Stimulated activated CD4-positive, alpha-beta T cell treated with anti-CD3 and anti-CD28 coated beads, Interleukin-1b, Interleukin-23, amount 100 ng/mL, for 24 hours (primary cell): ENCODE results near the gene TEX53.

ENCODE experiments used
- DNase-seq, 4 experiments: peaks; one replicate each; pipeline ENCODE4 v3.0.0-alpha.2; 2020; ENCODE audit warnings: low read depth in 4 of 4, low spot score in 1 of 4

TEX53 gene

DNA sequence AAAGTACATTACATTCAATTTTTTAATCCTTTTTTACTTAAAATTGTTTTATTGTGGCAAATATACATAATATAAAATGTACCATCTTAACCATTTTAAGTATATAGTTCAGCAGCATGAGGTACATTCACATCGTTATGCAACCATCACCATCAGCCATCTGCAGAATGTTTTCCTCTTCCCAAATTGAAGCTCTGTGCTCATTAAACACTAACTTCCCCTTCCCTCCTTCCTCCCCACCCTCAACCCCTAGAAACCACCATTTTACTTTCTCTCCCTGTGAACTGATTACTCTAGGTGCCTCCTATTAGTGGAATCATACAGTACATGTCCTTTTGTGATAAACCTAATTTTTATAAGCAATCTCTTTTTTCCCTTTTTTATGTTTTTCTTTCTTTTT, 15.6 kb downstream of the TEX53 start:
- no peak for DNase-seq

DNA sequence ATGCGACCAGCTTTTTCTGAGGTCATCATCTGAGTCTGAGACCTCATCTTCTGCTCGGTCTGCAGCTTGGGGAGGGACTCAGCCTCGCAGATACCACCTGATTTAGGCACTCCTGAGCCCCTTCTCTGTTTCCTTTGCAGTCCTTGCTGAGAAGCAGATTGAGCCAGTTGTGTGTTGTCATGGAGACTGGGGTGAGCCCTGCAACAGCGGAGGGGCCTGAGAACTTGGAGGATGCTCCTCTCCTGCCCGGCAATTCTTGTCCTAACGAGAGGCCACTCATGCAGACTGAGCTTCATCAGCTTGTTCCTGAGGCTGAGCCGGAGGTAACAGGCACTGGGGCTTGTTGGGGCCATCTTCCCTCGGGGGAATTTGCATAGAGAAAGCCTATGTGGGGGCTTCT, 19.2 kb downstream of the TEX53 start:
- no peak for DNase-seq

DNA sequence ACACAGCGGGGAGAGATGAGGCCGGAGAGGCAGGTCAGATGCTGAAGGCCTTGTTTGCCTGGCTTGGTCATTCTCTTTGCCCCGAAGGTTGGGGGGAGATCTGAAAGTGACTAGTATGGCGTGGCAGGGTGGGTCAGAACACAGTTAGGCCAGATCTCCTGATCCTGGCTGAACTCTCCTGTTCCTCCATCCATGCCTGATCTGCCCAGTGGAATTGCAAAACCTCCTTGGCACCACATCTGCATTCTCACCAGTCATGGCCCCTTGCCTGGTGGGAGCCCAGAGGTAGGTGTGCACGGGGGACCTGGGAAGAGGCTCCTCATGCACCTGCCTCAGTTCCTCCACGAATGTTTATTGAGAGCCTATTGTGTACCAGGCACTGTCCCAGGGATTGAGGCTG, 23.2 kb downstream of the TEX53 start:
- no peak for DNase-seq

DNA sequence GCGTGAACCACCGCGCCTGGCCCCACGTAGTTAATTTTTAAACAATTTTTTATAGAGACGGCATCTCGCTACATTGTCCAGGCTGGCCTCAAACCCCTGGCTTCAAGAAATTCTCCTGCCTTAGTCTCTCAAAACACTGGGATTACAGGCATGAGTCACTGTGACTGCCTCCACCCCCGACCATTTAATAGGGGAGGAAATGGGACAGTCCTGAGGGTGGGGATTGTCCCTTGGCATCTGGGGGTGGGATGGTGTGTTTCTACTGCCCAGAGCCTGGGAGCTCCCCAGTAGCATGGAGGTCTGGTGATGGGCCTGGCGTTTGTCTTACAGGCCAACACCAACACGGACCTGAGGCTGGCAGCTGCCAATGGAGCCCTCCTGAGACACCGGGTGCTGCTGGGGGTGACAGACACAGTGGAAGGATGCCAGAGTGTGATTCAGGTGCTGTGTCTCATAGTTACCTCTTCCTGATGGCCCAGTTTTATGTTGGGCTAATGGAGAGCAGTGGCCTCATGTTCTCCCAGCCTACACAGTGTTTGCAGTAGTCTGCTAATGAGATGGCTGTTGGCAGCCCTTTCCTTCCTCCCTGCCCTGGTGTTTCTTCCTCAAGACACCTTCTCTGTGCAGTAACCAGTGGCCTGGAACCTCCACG, 24.0 kb downstream of the TEX53 start:
- DNase-seq = no peak

- DNase-seq = no peak
Measured at GRCh38 chr9:114631166-114631565, 26.4 kb downstream of the TEX53 start.

DNA sequence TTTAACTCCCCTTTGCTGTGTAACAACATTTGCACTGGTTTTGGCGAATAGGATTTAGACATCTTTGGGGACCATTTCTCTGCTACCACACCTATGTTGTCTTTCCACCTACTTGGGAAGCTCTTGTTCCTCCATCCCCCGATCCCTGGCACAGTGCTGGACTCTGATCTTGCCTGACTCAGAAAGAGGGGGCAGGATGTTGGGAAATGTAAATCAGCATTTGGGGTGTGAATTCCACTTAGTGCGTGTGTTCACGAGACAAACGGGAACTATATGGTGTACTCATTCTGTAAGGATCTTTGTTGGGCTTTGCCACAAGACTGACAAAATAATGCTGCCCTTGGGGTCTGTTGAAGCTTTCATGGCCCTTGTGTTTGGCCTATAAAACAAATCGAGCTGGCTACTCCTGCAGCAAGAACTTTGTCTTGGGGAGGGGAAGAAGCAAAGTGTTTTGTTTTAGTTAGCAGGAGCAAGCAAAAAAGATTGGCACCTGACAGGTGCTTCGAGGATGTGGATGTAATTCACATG, 28.0 kb downstream of the TEX53 start:
- no peak for DNase-seq

DNA sequence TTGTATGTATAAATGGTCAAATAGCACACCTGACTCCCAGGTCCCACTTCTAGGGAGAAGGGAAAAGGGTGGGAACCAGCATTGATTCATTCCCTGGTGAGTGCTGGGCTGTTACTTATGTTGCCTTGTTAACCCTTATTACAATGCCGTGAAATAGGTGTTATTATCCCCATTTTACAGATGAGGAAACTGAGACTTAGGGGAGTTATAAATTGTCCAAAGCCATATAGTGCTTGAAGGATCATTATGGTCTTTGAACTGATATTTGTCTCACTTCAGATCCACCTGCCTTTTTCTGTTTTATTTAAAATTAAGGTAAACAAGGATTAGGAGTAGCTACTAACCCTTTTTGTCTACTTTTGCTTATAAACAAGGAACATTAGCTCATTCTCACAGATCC, 30.1 kb downstream of the TEX53 start:
- no peak for DNase-seq

GRCh38 chr9:114626415-114627020, 31.1 kb downstream of the TEX53 start:
- DNase-seq = no peak

DNA sequence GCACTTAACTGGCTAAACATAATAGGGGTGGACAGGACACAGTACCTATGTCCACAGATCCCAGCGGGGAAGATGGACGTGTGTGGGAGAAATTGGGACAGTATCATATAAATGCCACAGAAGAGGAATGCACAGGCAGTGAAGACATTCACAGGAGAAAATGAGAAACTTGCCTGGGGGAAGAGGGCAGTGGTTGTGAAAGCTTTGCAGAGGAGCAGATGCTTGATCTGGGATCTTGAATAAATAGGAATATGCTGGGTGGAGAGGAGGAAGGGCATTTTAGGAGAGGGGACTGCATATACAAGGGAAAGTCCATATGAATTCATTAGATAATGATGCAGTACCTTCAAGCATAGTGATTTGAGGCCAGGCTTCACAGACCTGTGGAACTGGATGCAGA, 32.9 kb downstream of the TEX53 start:
- no peak for DNase-seq

DNA sequence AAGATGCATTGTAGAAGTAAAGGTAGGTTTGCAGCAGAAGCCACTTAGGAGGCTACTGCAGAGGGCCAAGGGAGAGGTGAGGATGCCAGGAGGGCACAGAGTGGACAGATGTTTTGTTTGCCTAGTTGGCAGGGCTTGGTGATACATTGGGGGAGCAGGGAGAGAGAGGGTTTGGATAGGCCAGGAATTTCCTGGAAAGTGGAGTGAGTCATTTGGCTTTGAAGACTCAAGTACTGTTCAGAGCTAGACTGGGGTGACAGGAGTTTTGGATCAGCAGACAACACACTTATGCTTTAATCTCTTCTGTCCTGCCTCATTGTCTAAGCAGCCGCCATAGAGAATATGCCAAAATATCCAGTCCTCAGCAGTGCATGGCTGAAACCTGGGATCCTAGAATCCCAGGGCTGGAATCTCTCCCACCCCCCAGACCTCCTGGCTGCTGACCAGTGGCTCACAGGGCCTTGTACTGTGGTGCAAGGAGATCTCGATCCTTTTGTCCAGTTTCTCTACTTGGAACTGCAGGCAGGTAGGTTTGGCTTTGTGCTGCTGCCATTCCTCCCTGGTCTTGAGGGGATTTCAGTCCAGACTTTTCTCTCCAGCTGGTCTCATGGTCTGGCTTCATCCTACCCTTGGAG, 35.5 kb downstream of the TEX53 start:
- DNase-seq = no peak

DNA sequence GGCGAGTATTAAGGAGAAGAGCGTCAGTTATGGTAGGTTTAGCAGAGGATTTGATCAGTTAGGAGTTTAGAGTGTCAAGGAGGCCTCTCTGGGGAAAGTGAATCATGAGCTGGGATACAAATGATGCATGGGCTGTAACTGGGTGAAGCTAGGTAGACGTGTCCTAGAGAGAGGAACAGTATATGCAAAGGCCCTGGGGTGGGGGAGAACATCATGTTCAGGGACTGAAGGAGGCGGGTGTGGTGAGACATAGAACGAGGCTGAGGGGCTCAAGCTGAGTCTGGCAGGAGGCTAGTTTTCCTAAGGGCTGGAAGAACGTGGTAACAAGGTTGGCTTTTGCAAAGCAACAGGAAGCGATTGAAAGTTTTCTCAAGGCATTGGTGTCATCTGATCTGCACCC, 36.0 kb downstream of the TEX53 start:
- no peak for DNase-seq

GRCh38 chr9:114619191-114619761, 38.3 kb downstream of the TEX53 start:
- no peak for DNase-seq

GRCh38 chr9:114616684-114617520, 40.7 kb downstream of the TEX53 start:
- no peak for DNase-seq

DNA sequence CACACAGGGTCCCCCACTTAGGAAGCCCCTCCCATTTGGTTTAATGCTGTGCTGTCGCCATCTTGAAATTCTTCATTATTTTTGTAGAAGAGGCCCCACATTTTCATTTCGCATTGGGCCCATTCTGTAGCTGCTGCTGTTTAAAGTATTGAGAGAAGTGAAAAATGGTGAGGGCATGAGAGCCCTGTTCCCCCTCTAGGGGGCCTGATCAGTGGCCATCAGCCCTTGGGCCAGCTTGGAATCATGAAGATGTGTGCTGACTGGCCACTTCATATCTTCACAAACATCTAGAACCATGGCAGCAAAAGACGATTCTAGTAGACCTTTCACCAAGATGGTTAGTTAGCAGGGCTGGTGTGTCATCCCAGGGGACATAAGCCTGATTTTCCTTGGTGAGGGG, 43.2 kb downstream of the TEX53 start:
- DNase-seq = no peak

DNA sequence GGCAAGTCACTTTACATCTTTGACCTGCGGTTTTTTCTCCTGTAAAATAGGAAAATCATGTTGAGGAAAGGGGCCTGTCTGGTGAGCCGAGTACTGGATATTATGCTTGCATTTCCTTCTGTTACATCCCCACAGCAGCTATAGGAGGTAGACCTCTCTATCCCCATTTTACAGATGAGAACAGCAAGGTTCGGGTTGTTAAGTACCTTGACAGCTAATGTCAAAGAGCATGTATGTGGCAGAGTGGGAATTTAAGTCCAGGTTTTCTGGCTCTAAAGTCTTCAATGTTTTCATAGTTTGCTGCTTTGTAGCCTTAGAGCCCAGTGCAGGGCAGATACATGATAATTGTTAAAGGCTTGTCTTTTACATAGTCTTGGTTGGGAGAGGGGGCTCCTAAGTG, 43.7 kb downstream of the TEX53 start:
- DNase-seq = no peak

- no peak for DNase-seq
Measured at GRCh38 chr9:114613087-114613486, 44.5 kb downstream of the TEX53 start.

DNA sequence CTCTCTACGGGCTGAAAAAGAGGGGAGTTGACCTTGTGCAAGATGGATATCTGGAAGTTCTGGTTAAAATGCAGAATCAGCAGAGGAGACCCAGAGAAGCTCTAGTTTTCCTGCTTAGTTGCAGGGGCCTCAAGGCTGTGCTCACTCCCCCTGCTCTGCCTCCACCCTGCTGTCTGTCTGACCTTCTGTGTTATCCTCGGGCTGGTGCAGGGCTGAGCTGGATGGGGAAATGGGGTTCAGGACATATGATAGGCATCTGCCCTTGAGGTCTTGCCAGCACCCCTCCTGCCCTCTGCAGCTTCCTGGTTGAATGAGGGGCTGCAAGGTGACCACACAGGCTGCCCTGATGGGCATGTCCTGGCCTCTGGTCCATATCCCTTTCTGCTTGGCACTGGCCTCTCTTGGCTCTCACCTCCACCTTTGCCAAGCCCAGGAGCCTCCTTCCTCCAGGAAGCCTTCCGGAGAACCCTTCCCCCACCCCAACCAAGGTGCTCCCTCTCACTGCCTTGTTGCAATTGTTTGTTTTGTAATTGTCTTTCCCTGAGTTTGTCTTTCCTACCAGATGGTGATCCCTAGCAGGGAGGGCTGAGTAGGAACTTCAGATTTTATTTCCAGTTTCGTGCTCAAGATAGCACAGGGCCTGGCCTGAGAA, 45.2 kb downstream of the TEX53 start:
- DNase-seq = no peak

GRCh38 chr9:114611516-114612271, 45.9 kb downstream of the TEX53 start:
- peak in 3 of 4 experiments; percentile 18 to 27 (median 26) for DNase-seq

DNA sequence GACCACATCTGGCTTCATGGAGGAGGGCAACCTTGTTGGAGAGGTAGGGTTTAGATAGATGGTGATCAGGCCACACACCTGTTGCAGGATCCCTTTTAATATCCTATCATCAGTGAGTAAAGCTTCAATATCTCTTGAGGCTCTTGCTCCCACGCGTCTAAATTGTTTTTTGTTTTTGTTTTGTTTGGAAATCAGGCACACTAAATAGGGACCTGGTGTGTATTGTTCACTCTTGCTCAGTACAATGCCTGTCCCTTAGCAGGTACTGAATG, 49.1 kb downstream of the TEX53 start:
- DNase-seq = no peak
